SK-N-SH treated with all-trans-retinoic acid at 6 μM for 48 hours (cell line): ENCODE results near the gene PPP2R5A.

Experiments used
- ATAC-seq: fragments of 200-7000 bp; cut with Tn5 transposase; 3 replicates; pipeline ENCODE4 v1.9.1; 2020; ENCODE audit warnings: mild to moderate bottlenecking, moderate library complexity
- ARNTL ChIP-seq: fragments of 450-650 bp; formaldehyde crosslinking; IDR thresholded peaks from 2 replicates; pipeline ENCODE4 v1.5.0; 2020; ENCODE audit warnings: low read depth, mild to moderate bottlenecking, moderate library complexity, borderline replicate concordance
- BACH2 ChIP-seq: fragments of 250-450 bp; sonication (Bioruptor Pico); IDR thresholded peaks from 2 replicates; pipeline ENCODE4 v1.9.0; 2021; ENCODE audit warnings: mild to moderate bottlenecking, borderline replicate concordance
- CSDC2 ChIP-seq: fragments of 250-450 bp; sonication (Bioruptor Pico); IDR thresholded peaks from 2 replicates; pipeline ENCODE4 v1.5.0; 2020; ENCODE audit warnings: mild to moderate bottlenecking, moderate library complexity
- ESRRG ChIP-seq: fragments of 250-450 bp; sonication (Bioruptor Pico); IDR thresholded peaks from 2 replicates; pipeline ENCODE4 v1.6.1; 2021; ENCODE audit warnings: mild to moderate bottlenecking
- GLIS3 ChIP-seq: fragments of 250-450 bp; sonication (Bioruptor Pico); IDR thresholded peaks from 2 replicates; pipeline ENCODE4 v1.5.0; 2020; ENCODE audit warnings: mild to moderate bottlenecking, moderate library complexity
- ISL1 ChIP-seq: fragments of 250-450 bp; sonication (Bioruptor Pico); IDR thresholded peaks from 2 replicates; pipeline ENCODE4 v2.1.2; 2022; ENCODE audit warnings: mild to moderate bottlenecking, moderate library complexity
- OSR1 ChIP-seq: fragments of 250-450 bp; sonication (Bioruptor Pico); IDR thresholded peaks from 2 replicates; pipeline ENCODE4 v1.8.0; 2022; ENCODE audit warnings: moderate library complexity, mild to moderate bottlenecking, inconsistent platforms
- PPARA ChIP-seq: fragments of 250-450 bp; sonication (Bioruptor Pico); IDR thresholded peaks from 2 replicates; pipeline ENCODE4 v1.5.0; 2020; ENCODE audit warnings: mild to moderate bottlenecking, borderline replicate concordance
- SNAI2 ChIP-seq: fragments of 250-450 bp; sonication (Bioruptor Pico); IDR thresholded peaks from 2 replicates; pipeline ENCODE4 v1.5.0; 2020; ENCODE audit warnings: mild to moderate bottlenecking, moderate library complexity
- TCF4 ChIP-seq: fragments of 250-450 bp; sonication (Bioruptor Pico); IDR thresholded peaks from 2 replicates; pipeline ENCODE4 v1.8.0; 2021; ENCODE audit warnings: mild to moderate bottlenecking, moderate library complexity, borderline replicate concordance
- TOX ChIP-seq: fragments of 250-450 bp; sonication (Bioruptor Pico); IDR thresholded peaks from 2 replicates; pipeline ENCODE4 v1.8.0; 2021; ENCODE audit warnings: mild to moderate bottlenecking, moderate library complexity, borderline replicate concordance
- ZC3H10 ChIP-seq: fragments of 250-450 bp; sonication (Bioruptor Pico); IDR thresholded peaks from 2 replicates; pipeline ENCODE4 v1.5.1; 2021; ENCODE audit warnings: mild to moderate bottlenecking, moderate library complexity
- ZFP3 ChIP-seq: fragments of 250-450 bp; sonication (Bioruptor Pico); IDR thresholded peaks from 2 replicates; pipeline ENCODE4 v1.5.0; 2020; ENCODE audit warnings: mild to moderate bottlenecking, moderate library complexity
- ZFP30 ChIP-seq: fragments of 450-650 bp; formaldehyde crosslinking; IDR thresholded peaks from 2 replicates; pipeline ENCODE4 v1.5.0; 2022; ENCODE audit warnings: mild to moderate bottlenecking, moderate library complexity
- ZNF565 ChIP-seq: fragments of 450-650 bp; formaldehyde crosslinking; conservative IDR thresholded peaks from 2 replicates; pipeline ENCODE4 v1.5.0; 2020; ENCODE audit warnings: low read depth, mild to moderate bottlenecking, moderate library complexity
- ZNF70 ChIP-seq: fragments of 450-650 bp; formaldehyde crosslinking; IDR thresholded peaks from 2 replicates; pipeline ENCODE4 v1.5.0; 2020; ENCODE audit warnings: mild to moderate bottlenecking, moderate library complexity
- ZNF8 ChIP-seq: fragments of 450-650 bp; formaldehyde crosslinking; IDR thresholded peaks from 2 replicates; pipeline ENCODE4 v1.5.0; 2020; ENCODE audit warnings: mild to moderate bottlenecking, moderate library complexity
- TF ChIP-seq, protein P1 (sequence below): fragments of 250-450 bp; sonication (Bioruptor Pico); IDR thresholded peaks from 2 replicates; pipeline ENCODE4 v1.5.0; 2020; ENCODE audit warnings: mild to moderate bottlenecking, moderate library complexity
- TF ChIP-seq, protein P2 (sequence below): fragments of 250-450 bp; sonication (Bioruptor Pico); IDR thresholded peaks from 2 replicates; pipeline ENCODE4 v1.8.0; 2020; ENCODE audit warnings: mild to moderate bottlenecking, moderate library complexity, borderline replicate concordance
- TF ChIP-seq, protein P3 (sequence below): fragments of 250-450 bp; sonication (Bioruptor Pico); IDR thresholded peaks from 2 replicates; pipeline ENCODE4 v1.8.0; 2021; ENCODE audit warnings: low read depth, mild to moderate bottlenecking, moderate library complexity, borderline replicate concordance
- TF ChIP-seq, protein P4 (sequence below): fragments of 250-450 bp; sonication (Bioruptor Pico); IDR thresholded peaks from 2 replicates; pipeline ENCODE4 v1.5.1; 2021; ENCODE audit warnings: mild to moderate bottlenecking, moderate library complexity
- TF ChIP-seq, protein P5 (sequence below): fragments of 250-450 bp; sonication (Bioruptor Pico); IDR thresholded peaks from 2 replicates; pipeline ENCODE4 v1.5.1; 2020; ENCODE audit warnings: low read depth, mild to moderate bottlenecking, moderate library complexity

Gene PPP2R5A

GRCh38 chr1:212237651-212238050 lies 47.6 kb upstream of the PPP2R5A start:
- TF ChIP-seq, protein P1, sequence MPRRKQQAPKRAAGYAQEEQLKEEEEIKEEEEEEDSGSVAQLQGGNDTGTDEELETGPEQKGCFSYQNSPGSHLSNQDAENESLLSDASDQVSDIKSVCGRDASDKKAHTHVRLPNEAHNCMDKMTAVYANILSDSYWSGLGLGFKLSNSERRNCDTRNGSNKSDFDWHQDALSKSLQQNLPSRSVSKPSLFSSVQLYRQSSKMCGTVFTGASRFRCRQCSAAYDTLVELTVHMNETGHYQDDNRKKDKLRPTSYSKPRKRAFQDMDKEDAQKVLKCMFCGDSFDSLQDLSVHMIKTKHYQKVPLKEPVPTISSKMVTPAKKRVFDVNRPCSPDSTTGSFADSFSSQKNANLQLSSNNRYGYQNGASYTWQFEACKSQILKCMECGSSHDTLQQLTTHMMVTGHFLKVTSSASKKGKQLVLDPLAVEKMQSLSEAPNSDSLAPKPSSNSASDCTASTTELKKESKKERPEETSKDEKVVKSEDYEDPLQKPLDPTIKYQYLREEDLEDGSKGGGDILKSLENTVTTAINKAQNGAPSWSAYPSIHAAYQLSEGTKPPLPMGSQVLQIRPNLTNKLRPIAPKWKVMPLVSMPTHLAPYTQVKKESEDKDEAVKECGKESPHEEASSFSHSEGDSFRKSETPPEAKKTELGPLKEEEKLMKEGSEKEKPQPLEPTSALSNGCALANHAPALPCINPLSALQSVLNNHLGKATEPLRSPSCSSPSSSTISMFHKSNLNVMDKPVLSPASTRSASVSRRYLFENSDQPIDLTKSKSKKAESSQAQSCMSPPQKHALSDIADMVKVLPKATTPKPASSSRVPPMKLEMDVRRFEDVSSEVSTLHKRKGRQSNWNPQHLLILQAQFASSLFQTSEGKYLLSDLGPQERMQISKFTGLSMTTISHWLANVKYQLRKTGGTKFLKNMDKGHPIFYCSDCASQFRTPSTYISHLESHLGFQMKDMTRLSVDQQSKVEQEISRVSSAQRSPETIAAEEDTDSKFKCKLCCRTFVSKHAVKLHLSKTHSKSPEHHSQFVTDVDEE = no peak
- TF ChIP-seq, protein P2, sequence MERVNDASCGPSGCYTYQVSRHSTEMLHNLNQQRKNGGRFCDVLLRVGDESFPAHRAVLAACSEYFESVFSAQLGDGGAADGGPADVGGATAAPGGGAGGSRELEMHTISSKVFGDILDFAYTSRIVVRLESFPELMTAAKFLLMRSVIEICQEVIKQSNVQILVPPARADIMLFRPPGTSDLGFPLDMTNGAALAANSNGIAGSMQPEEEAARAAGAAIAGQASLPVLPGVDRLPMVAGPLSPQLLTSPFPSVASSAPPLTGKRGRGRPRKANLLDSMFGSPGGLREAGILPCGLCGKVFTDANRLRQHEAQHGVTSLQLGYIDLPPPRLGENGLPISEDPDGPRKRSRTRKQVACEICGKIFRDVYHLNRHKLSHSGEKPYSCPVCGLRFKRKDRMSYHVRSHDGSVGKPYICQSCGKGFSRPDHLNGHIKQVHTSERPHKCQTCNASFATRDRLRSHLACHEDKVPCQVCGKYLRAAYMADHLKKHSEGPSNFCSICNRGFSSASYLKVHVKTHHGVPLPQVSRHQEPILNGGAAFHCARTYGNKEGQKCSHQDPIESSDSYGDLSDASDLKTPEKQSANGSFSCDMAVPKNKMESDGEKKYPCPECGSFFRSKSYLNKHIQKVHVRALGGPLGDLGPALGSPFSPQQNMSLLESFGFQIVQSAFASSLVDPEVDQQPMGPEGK (CRISPR knock-in tag) = no peak
- TF ChIP-seq ZNF8 (CRISPR knock-in tag) (no peak), ARNTL (CRISPR knock-in tag) (no peak), PPARA (CRISPR knock-in tag) (no peak), TOX (CRISPR knock-in tag) (no peak), ESRRG (CRISPR knock-in tag) (no peak), TCF4 (CRISPR knock-in tag) (no peak), ISL1 (CRISPR knock-in tag) (no peak), ZC3H10 (CRISPR knock-in tag) (no peak), ZNF565 (CRISPR knock-in tag) (no peak), GLIS3 (no peak), OSR1 (no peak), CSDC2 (CRISPR knock-in tag) (no peak), ZFP30 (no peak), BACH2 (no peak), ZFP3 (no peak)
- TF ChIP-seq, protein P3, sequence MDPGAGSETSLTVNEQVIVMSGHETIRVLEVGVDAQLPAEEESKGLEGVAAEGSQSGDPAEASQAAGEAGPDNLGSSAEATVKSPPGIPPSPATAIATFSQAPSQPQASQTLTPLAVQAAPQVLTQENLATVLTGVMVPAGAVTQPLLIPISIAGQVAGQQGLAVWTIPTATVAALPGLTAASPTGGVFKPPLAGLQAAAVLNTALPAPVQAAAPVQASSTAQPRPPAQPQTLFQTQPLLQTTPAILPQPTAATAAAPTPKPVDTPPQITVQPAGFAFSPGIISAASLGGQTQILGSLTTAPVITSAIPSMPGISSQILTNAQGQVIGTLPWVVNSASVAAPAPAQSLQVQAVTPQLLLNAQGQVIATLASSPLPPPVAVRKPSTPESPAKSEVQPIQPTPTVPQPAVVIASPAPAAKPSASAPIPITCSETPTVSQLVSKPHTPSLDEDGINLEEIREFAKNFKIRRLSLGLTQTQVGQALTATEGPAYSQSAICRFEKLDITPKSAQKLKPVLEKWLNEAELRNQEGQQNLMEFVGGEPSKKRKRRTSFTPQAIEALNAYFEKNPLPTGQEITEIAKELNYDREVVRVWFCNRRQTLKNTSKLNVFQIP = no peak
- TF ChIP-seq, protein P4, sequence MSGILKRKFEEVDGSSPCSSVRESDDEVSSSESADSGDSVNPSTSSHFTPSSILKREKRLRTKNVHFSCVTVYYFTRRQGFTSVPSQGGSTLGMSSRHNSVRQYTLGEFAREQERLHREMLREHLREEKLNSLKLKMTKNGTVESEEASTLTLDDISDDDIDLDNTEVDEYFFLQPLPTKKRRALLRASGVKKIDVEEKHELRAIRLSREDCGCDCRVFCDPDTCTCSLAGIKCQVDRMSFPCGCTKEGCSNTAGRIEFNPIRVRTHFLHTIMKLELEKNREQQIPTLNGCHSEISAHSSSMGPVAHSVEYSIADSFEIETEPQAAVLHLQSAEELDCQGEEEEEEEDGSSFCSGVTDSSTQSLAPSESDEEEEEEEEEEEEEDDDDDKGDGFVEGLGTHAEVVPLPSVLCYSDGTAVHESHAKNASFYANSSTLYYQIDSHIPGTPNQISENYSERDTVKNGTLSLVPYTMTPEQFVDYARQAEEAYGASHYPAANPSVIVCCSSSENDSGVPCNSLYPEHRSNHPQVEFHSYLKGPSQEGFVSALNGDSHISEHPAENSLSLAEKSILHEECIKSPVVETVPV (CRISPR knock-in tag) = no peak
- TF ChIP-seq, protein P5, sequence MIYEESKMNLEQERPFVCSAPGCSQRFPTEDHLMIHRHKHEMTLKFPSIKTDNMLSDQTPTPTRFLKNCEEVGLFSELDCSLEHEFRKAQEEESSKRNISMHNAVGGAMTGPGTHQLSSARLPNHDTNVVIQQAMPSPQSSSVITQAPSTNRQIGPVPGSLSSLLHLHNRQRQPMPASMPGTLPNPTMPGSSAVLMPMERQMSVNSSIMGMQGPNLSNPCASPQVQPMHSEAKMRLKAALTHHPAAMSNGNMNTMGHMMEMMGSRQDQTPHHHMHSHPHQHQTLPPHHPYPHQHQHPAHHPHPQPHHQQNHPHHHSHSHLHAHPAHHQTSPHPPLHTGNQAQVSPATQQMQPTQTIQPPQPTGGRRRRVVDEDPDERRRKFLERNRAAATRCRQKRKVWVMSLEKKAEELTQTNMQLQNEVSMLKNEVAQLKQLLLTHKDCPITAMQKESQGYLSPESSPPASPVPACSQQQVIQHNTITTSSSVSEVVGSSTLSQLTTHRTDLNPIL (CRISPR knock-in tag) = no peak
- ATAC-seq = no peak

DNA sequence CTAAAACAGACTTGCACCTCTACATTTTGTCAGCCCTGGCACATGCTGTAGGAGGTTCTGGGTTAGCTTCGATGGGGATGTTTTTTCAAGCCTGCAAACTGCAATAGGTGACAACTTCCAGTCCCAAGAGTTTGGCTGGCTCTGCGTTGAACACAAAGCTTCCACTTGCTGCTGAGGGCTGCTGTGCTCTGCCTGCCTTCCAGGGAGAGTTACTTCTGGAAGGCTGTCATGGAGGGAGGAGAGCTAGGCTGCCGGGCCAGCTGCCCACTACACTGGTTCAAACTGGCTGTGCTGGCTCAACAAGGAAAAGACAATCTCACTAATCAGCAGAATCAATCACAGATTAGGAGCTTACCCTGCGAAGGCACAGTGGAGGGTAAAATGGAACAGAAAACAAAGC lies 46.7 kb upstream of the PPP2R5A start:
- ATAC-seq = no peak
- TF ChIP-seq BACH2 = no peak
- TF ChIP-seq, all 23 proteins: peak for 0

- no peak for ATAC-seq
- TF ChIP-seq TOX (CRISPR knock-in tag) = no peak
- TF ChIP-seq, protein P5 (CRISPR knock-in tag) = no peak
- no peak for TF ChIP-seq SNAI2 (CRISPR knock-in tag)
- no peak for TF ChIP-seq ZNF70 (CRISPR knock-in tag)
- no peak for TF ChIP-seq PPARA (CRISPR knock-in tag)
- TF ChIP-seq, protein P2 (CRISPR knock-in tag) = no peak
- TF ChIP-seq BACH2 = no peak
- no peak for TF ChIP-seq ESRRG (CRISPR knock-in tag)
- no peak for TF ChIP-seq ZC3H10 (CRISPR knock-in tag)
- TF ChIP-seq, protein P1 = no peak
Measured at GRCh38 chr1:212241501-212241900, 43.7 kb upstream of the PPP2R5A start.
